Thyroid gland (tissue), 4 donors: Measurements from ENCODE around the gene PLPP3. TPM values are rescaled to one million over a fixed set of nuclear protein-coding genes. Genes with fewer than 3 reads are reported as not detected.
A peak's percentile ranks its signal among the peaks of the same experiment; 100 is the strongest.

Experiments
- DNase-seq, 2 donors: peaks; one replicate each; pipeline ENCODE4 v3.0.0-alpha.2; 2019
- H3K27ac ChIP-seq, 3 donors: fragments of 200-600 bp; sonication (generic); 1 replicate in 2 of 3; 2 replicates in 1 of 3; pipeline ENCODE4 v1.5.1; 2016 to 2019; ENCODE audit warnings: mild to moderate bottlenecking in 1 of 3, moderate library complexity in 1 of 3
- H3K27me3 ChIP-seq: fragments of 200-600 bp; sonication (generic); one replicate; pipeline ENCODE4 v1.5.1; 2019
- H3K36me3 ChIP-seq, 2 donors: fragments of 200-600 bp; sonication (generic); one replicate each; pipeline ENCODE4 v1.5.1; 2016 to 2019
- H3K4me1 ChIP-seq, 2 donors: fragments of 200-600 bp; sonication (generic); one replicate each; pipeline ENCODE4 v1.5.1; 2017 to 2019
- H3K4me3 ChIP-seq, 3 donors: fragments of 200-600 bp; sonication (generic); replicated peaks in 1 of 3; 1 replicate in 2 of 3; 2 replicates in 1 of 3; pipeline ENCODE4 v1.5.1; 2016; ENCODE audit warnings: mild to moderate bottlenecking in 1 of 3
- H3K9me3 ChIP-seq: fragments of 200-600 bp; sonication (generic); one replicate; pipeline ENCODE4 v1.5.1; 2017
- POLR2A ChIP-seq, 2 donors: fragments of 450-650 bp; IDR thresholded peaks; one replicate each; pipeline ENCODE4 v1.6.1; 2017; ENCODE audit warnings: antibody characterized with exemption in 2 of 2, mild to moderate bottlenecking in 2 of 2, moderate library complexity in 1 of 2
- WGBS, 2 donors: methylation state at CpG; one replicate each; pipeline ENCODE4 v1.1.5; 2017; 5-methylcytosine and 5-hydroxymethylcytosine counted together
- intact Hi-C: fragments of 100-400 bp; cut with DNase I; formaldehyde crosslinking; loops from one replicate; pipeline ENCODE4 v1.15.1; 2023
- total RNA-seq, 4 donors: library from RNA; depleted of rRNA; stranded (reverse); fragments of >200 nt; gene quantifications; one replicate each; pipeline ENCODE4 v1.2.3, GENCODE V29; 2016
- TF ChIP-seq, protein P1 (sequence below), 6 experiments: fragments of 200-600 bp in 3 of 6; fragments of 450-650 bp in 3 of 6; sonication (generic) in 3 of 6; IDR thresholded peaks; one replicate each; pipeline ENCODE4 v1.5.1; 2016 to 2019; ENCODE audit warnings: antibody characterized with exemption in 6 of 6, mild to moderate bottlenecking in 2 of 6, inconsistent platforms in 1 of 6, moderate library complexity in 1 of 6

The PLPP3 gene
- total RNA-seq, 4 donors from 2014 or later = 257 to 764 (median 675) TPM

DNA sequence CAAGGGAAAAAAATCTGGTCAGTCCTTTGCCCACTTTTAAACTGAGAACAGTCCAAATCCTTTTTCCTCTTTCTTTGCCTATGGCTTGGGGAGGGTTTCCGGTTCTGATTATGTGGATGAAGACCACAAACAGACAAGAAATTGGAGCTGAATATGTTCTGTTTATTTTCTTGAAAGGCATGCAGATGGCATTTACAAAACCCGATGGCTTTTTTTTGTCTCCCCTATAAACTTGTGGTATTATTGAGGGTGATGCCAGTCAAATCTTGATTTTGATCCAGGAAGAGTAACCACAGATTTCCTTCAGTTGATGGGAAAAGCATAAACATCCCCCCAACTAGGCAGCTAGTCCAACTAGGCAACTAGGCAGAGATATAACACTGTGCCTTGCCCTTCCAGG, 38.9 kb downstream of the PLPP3 start:
- H3K9me3 ChIP-seq = no peaks in the 10 kb centered on the region
- peaks cover 14 to 15% of the 10 kb centered on the region in 2 donors for H3K36me3 ChIP-seq
- H3K27me3 ChIP-seq = no peaks in the 10 kb centered on the region
- DNase-seq = no peak
- TF ChIP-seq POLR2A (IDR thresholded peaks at IDR 0.05) = no peak
- TF ChIP-seq, protein P1, sequence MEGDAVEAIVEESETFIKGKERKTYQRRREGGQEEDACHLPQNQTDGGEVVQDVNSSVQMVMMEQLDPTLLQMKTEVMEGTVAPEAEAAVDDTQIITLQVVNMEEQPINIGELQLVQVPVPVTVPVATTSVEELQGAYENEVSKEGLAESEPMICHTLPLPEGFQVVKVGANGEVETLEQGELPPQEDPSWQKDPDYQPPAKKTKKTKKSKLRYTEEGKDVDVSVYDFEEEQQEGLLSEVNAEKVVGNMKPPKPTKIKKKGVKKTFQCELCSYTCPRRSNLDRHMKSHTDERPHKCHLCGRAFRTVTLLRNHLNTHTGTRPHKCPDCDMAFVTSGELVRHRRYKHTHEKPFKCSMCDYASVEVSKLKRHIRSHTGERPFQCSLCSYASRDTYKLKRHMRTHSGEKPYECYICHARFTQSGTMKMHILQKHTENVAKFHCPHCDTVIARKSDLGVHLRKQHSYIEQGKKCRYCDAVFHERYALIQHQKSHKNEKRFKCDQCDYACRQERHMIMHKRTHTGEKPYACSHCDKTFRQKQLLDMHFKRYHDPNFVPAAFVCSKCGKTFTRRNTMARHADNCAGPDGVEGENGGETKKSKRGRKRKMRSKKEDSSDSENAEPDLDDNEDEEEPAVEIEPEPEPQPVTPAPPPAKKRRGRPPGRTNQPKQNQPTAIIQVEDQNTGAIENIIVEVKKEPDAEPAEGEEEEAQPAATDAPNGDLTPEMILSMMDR (IDR thresholded peaks at IDR 0.05) = no peak
- peak overlapping the region; percentile 46 to 76 (median 70) for H3K27ac ChIP-seq
- H3K4me3 ChIP-seq = no peak overlapping the region
- intact Hi-C loops = no loop called here
- H3K4me1 ChIP-seq = peaks cover 91 to 95% of the 10 kb centered on the region in 2 donors
- WGBS, 2 donors = 53 to 59% methylated on average over 2 of the region's 2 CpGs

DNA sequence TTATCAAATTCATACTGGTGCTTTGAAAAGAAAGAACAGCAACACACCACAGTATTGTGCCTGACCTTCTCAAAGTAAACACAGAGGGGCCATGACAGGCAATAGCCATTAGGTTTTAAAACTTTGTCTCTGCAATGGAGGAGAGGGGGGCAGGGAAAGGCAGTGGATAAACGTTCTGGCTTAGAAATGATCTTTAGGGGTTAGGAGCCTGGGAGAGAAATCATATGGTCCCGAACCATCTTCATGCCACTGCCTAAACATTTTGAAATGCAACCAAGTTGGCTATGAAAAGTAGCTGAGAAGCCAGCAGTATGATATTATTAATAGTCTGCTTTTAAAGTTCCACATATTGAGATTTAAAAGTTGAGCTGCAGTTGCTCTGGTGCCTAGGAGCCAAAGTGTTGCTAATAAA, 39.8 kb downstream of the PLPP3 start:
- H3K4me3 ChIP-seq = no peak overlapping the region
- intact Hi-C loops = no loop called here
- no peak for DNase-seq
- H3K27me3 ChIP-seq = no peaks in the 10 kb centered on the region
- TF ChIP-seq, protein P1 (IDR thresholded peaks at IDR 0.05) = no peak
- TF ChIP-seq POLR2A (IDR thresholded peaks at IDR 0.05) = no peak
- peaks cover 21 to 24% of the 10 kb centered on the region in 2 donors for H3K36me3 ChIP-seq
- no peaks in the 10 kb centered on the region for H3K9me3 ChIP-seq
- H3K4me1 ChIP-seq = peaks cover 87 to 93% of the 10 kb centered on the region in 2 donors
- peak overlapping the region; percentile 46 to 76 (median 70) for H3K27ac ChIP-seq
- WGBS, 2 donors = 22 to 26% methylated on average over 2 of the region's 2 CpGs

DNA sequence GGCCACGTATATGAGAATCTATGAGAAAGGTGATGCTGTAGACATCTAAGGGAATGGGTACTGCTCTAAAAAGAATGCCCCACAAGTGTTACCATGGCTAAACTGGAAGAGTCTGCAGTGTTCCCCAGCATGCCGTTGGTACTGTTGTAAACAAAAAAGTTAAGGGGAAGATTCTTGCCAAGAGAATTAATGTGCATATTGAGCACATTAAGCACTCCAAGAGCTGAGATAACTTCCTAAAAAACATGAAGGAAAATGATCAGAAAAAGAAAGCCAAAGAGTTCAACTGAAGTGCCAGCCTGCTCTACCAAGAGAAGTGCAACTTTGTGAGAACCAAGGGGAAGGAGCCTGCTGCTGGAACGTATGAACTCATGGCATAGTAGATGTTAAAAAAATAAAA, 40.8 kb downstream of the PLPP3 start:
- H3K4me3 ChIP-seq = no peak overlapping the region
- intact Hi-C loops = no loop called here
- no peak for DNase-seq
- H3K9me3 ChIP-seq = no peaks in the 10 kb centered on the region
- 33 to 34% methylated on average over 3 of the region's 3 CpGs for WGBS, 2 donors
- no peak for TF ChIP-seq POLR2A (IDR thresholded peaks at IDR 0.05)
- TF ChIP-seq, protein P1 (IDR thresholded peaks at IDR 0.05) = no peak
- peak overlapping the region in 2 of 3 donors; percentile 15 to 76 for H3K27ac ChIP-seq
- no peaks in the 10 kb centered on the region for H3K27me3 ChIP-seq
- H3K36me3 ChIP-seq = peaks cover 31 to 34% of the 10 kb centered on the region in 2 donors
- H3K4me1 ChIP-seq = peaks cover 84 to 93% of the 10 kb centered on the region in 2 donors

DNA sequence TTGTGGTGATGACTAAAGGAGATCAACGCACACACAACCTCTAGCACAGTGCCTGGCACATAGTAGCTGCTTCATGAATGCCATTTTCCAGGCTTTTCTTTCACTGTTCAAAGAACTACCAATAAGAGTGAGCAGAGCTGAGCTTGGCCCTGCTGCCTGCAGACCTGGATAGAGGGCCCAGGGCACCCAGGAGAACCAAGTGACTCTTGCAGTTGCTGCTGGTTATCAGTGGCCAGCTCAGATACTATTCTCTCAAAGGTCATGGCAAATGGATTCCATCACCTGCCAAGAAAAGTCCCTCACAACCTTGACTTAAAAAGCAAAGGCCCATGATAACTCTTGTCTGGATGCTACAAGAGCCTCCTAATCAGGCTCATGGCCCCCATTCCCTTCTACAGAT, 41.7 kb downstream of the PLPP3 start:
- H3K36me3 ChIP-seq = peaks cover 36 to 37% of the 10 kb centered on the region in 2 donors
- TF ChIP-seq POLR2A (IDR thresholded peaks at IDR 0.05) = no peak
- TF ChIP-seq, protein P1 (IDR thresholded peaks at IDR 0.05) = no peak
- intact Hi-C loops = no loop called here
- peak overlapping the region; percentile 15 to 76 (median 35) for H3K27ac ChIP-seq
- H3K4me1 ChIP-seq = peaks cover 85 to 95% of the 10 kb centered on the region in 2 donors
- H3K9me3 ChIP-seq = no peaks in the 10 kb centered on the region
- WGBS, 2 donors = 13 to 93% methylated on average over 1 of the region's 1 CpG
- DNase-seq = no peak
- H3K4me3 ChIP-seq = no peak overlapping the region
- H3K27me3 ChIP-seq = no peaks in the 10 kb centered on the region

DNA sequence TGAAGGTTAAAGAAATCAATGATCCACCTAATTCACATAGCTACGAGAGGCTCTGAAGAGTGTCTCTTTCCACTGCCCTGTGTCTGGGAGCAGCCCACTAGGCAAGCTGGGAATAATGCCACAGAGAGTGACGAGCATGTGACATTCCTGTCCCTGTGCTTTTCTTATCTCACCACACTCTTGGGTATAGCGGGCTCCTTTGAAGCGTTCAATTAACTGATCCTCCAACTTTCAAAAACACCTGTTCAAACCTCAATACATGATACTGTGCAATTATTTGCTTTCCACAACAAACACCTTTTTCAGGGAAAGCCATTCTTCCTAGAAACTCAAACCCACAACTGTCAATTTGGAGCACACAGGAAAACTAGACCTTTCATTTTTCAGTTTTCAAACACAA, 43.4 kb downstream of the PLPP3 start:
- Histone ChIP-seq H3K36me3 (peaks cover 37% of the 10 kb centered on the region in 2 donors), H3K9me3 (no peaks in the 10 kb centered on the region), H3K27me3 (no peaks in the 10 kb centered on the region), H3K4me1 (peaks cover 86 to 95% of the 10 kb centered on the region in 2 donors), H3K27ac (peak overlapping the region; percentile 6 to 76 (median 32)), H3K4me3 (no peak overlapping the region)
- TF ChIP-seq POLR2A (IDR thresholded peaks at IDR 0.05) = no peak
- TF ChIP-seq, protein P1 (IDR thresholded peaks at IDR 0.05) = no peak
- DNase-seq = peak; percentile 50 to 56
- WGBS, 2 donors = 46 to 48% methylated on average over 4 of the region's 4 CpGs
- intact Hi-C loops = no loop called here
